ENCODE results near the gene CLTB. TPM values are rescaled to one million over a fixed set of nuclear protein-coding genes. Genes with fewer than 3 reads are reported as not detected.

CLTB gene
- total and polyA plus RNA-seq, 10 of the 15 experiments (the other 5 are each of a cell fraction or from before 2014, with no cell fraction given), result 1.6 to 52.8 (median 36.9) TPM

- ChIA-PET CTCF (interaction anchor here (4.6 kb wide), 1 partner anchor 16 kb away, joined by 15 read pairs; the partner anchor contains the start of gene CLTB), POLR2A (no interaction called here), SMC1A (ENCODE audit: uncharacterized antibody, unreplicated experiment) (no interaction called here), RAD21 (ENCODE audit: unreplicated experiment) (no interaction called here)
- Histone ChIP-seq H3K9ac (ENCODE audit: control insufficient read depth, insufficient read depth, low read length) (no peak overlapping the region), H3K4me1 (ENCODE audit: control insufficient read depth, insufficient read depth, low read length) (peaks cover 5% of the 10 kb centered on the region), H3K4me3 (no peak overlapping the region), H3K36me3 (ENCODE audit: control insufficient read depth in 2 of 2, insufficient read depth in 2 of 2, low read length in 1 of 2) (no peaks in the 10 kb centered on the region), H3K4me2 (ENCODE audit: control insufficient read depth, insufficient read depth) (no peak overlapping the region), H3K27me3 (replicated peaks in 1 of 2; ENCODE audit: control insufficient read depth in 2 of 2, insufficient read depth in 2 of 2, low read length in 1 of 2) (no peaks in the 10 kb centered on the region), H4K20me1 (ENCODE audit: control insufficient read depth, insufficient read depth) (no peaks in the 10 kb centered on the region), H3K9me3 (replicated peaks; ENCODE audit: control insufficient read depth, insufficient read depth, low read length) (no peaks in the 10 kb centered on the region), H3K79me2 (ENCODE audit: control insufficient read depth, insufficient read depth, low read length) (no peaks in the 10 kb centered on the region), H3K27ac (ENCODE audit: control insufficient read depth, insufficient read depth) (no peak overlapping the region), H2AFZ (ENCODE audit: control insufficient read depth, low read depth, low read length) (no peak overlapping the region)
- intact Hi-C loops (cut with micrococcal nuclease; ENCODE audit: unreplicated experiment) (no loop called here), in situ Hi-C loops (cut with MboI) (no loop called here)
- DNase-seq (ENCODE audit: low read depth, low spot score) (no peak), FAIRE-seq (no peak), ATAC-seq (no peak)
- TF ChIP-seq SIN3A (IDR thresholded peaks at IDR 0.05; ENCODE audit: low read depth, low read length) (no peak), STAT3 (IDR thresholded peaks at IDR 0.05; ENCODE audit: low read depth, low read length) (no peak)
- TF ChIP-seq, protein P1, sequence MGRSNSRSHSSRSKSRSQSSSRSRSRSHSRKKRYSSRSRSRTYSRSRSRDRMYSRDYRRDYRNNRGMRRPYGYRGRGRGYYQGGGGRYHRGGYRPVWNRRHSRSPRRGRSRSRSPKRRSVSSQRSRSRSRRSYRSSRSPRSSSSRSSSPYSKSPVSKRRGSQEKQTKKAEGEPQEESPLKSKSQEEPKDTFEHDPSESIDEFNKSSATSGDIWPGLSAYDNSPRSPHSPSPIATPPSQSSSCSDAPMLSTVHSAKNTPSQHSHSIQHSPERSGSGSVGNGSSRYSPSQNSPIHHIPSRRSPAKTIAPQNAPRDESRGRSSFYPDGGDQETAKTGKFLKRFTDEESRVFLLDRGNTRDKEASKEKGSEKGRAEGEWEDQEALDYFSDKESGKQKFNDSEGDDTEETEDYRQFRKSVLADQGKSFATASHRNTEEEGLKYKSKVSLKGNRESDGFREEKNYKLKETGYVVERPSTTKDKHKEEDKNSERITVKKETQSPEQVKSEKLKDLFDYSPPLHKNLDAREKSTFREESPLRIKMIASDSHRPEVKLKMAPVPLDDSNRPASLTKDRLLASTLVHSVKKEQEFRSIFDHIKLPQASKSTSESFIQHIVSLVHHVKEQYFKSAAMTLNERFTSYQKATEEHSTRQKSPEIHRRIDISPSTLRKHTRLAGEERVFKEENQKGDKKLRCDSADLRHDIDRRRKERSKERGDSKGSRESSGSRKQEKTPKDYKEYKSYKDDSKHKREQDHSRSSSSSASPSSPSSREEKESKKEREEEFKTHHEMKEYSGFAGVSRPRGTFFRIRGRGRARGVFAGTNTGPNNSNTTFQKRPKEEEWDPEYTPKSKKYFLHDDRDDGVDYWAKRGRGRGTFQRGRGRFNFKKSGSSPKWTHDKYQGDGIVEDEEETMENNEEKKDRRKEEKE (IDR thresholded peaks at IDR 0.05), result no peak
- BruUV-seq (replicated peaks), result no TSS peak
- WGBS (ENCODE audit: insufficient coverage, insufficient replicate concordance, low lambda C conversion rate, missing lambda C conversion rate), result 67% methylated on average over 4 of the region's 5 CpGs
These were observed 16.4 kb upstream of the CLTB start for GRCh38 chr5:176432707-176433106.

GRCh38 chr5:176429972-176430371 is 13.6 kb upstream of the CLTB start:
- no peaks in the 10 kb centered on the region for H3K4me1 ChIP-seq (ENCODE audit: control insufficient read depth, insufficient read depth, low read length)
- SMC1A ChIA-PET (ENCODE audit: uncharacterized antibody, unreplicated experiment), result interaction anchor here (1.5 kb wide), 1 partner anchor 18 kb away, joined by 3 read pairs; the partner anchor contains the start of gene FAF2
- CTCF ChIA-PET, result interaction anchor here (4.6 kb wide), 1 partner anchor 13 kb away, joined by 15 read pairs; the partner anchor contains the start of gene CLTB
- no peak overlapping the region for H3K4me3 ChIP-seq
- intact Hi-C loops (cut with micrococcal nuclease; ENCODE audit: unreplicated experiment), result no loop called here
- H3K9ac ChIP-seq (ENCODE audit: control insufficient read depth, insufficient read depth, low read length), result no peak overlapping the region
- no peaks in the 10 kb centered on the region for H3K36me3 ChIP-seq (ENCODE audit: control insufficient read depth in 2 of 2, insufficient read depth in 2 of 2, low read length in 1 of 2)
- H3K27ac ChIP-seq (ENCODE audit: control insufficient read depth, insufficient read depth), result no peak overlapping the region
- H2AFZ ChIP-seq (ENCODE audit: control insufficient read depth, low read depth, low read length), result no peak overlapping the region
- BruUV-seq (replicated peaks), result no TSS peak
- RAD21 ChIA-PET (ENCODE audit: unreplicated experiment), result no interaction called here
- in situ Hi-C loops (cut with MboI), result no loop called here
- no peaks in the 10 kb centered on the region for H3K27me3 ChIP-seq (replicated peaks in 1 of 2; ENCODE audit: control insufficient read depth in 2 of 2, insufficient read depth in 2 of 2, low read length in 1 of 2)
- no peaks in the 10 kb centered on the region for H4K20me1 ChIP-seq (ENCODE audit: control insufficient read depth, insufficient read depth)
- FAIRE-seq (no peak), ATAC-seq (peak; percentile 54), DNase-seq (ENCODE audit: low read depth, low spot score) (no peak)
- H3K9me3 ChIP-seq (replicated peaks; ENCODE audit: control insufficient read depth, insufficient read depth, low read length), result no peaks in the 10 kb centered on the region; the same call in 2 of the 3 replicates
- no peaks in the 10 kb centered on the region for H3K79me2 ChIP-seq (ENCODE audit: control insufficient read depth, insufficient read depth, low read length)
- H3K4me2 ChIP-seq (ENCODE audit: control insufficient read depth, insufficient read depth), result no peak overlapping the region
- POLR2A ChIA-PET, result no interaction called here
- WGBS (ENCODE audit: insufficient coverage, insufficient replicate concordance, low lambda C conversion rate, missing lambda C conversion rate), result 58% methylated on average over 4 of the region's 4 CpGs
- TF ChIP-seq RAD51 (IDR thresholded peaks at IDR 0.05) (no peak), NR2C1 (IDR thresholded peaks at IDR 0.05) (no peak), TCF3 (IDR thresholded peaks at IDR 0.05; ENCODE audit: borderline replicate concordance, insufficient read depth, low read depth, low read length) (no peak), CTCF (IDR thresholded peaks at IDR 0.05 in 2 of 3, conservative IDR thresholded peaks at IDR 0.05 in 1 of 3; ENCODE audit: control insufficient read depth in 2 of 3, extremely low read depth in 1 of 3, insufficient read depth in 1 of 3, low read depth in 3 of 3, low read length in 3 of 3) (no peak), ZBTB33 (IDR thresholded peaks at IDR 0.05) (no peak), PAX8 (IDR thresholded peaks at IDR 0.05) (no peak), FOS (IDR thresholded peaks at IDR 0.05; ENCODE audit: borderline replicate concordance, extremely low read depth, insufficient read length) (no peak), NR2F1 (conservative IDR thresholded peaks at IDR 0.05) (no peak)

All from GM12878 (cell line).